Inferior parietal cortex (tissue), 1 donor: ENCODE measurements around the gene ATP9A.
"Not testable (repeated sequence)": the region's sequence is repeated elsewhere in the genome, so short reads cannot be mapped to it uniquely, and the experiment has no call there.

Source experiments
- DNase-seq: peaks from one replicate; pipeline ENCODE4 v3.0.0-alpha.2; 2016; ENCODE audit errors: extremely low spot score

The ATP9A gene

GRCh38 chr20:51767867-51768758 lies at the start of gene ATP9A:
Gene ATP9A, minus strand, starts transcription at chr20:51768390. Its CDS starts 21 bp downstream, at chr20:51768369.
- DNase-seq = no peak

- not testable (repeated sequence) for DNase-seq
Observed at GRCh38 chr20:51816856-51817255, 48.7 kb upstream of the ATP9A start.

GRCh38 chr20:51815383-51816076 lies 47.3 kb upstream of the ATP9A start:
- DNase-seq = no peak

- no peak for DNase-seq
Observed at GRCh38 chr20:51812861-51813260, 44.7 kb upstream of the ATP9A start.

- DNase-seq = no peak
Observed at GRCh38 chr20:51811514-51812128, 43.4 kb upstream of the ATP9A start.

GRCh38 chr20:51811042-51811355 lies 42.8 kb upstream of the ATP9A start:
- no peak for DNase-seq

GRCh38 chr20:51810155-51811041 lies 42.2 kb upstream of the ATP9A start:
- DNase-seq = no peak

GRCh38 chr20:51807720-51808250 lies 39.6 kb upstream of the ATP9A start:
- no peak for DNase-seq

- DNase-seq = no peak
Observed at GRCh38 chr20:51804754-51805153, 36.6 kb upstream of the ATP9A start.

GRCh38 chr20:51803148-51803854 lies 35.1 kb upstream of the ATP9A start:
- no peak for DNase-seq

GRCh38 chr20:51802170-51802751 lies 34.1 kb upstream of the ATP9A start, which contains the start of gene SALL4:
Gene SALL4, minus strand, starts transcription at chr20:51802521. Its CDS starts 113 bp downstream, at chr20:51802408.
- DNase-seq = no peak

- no peak for DNase-seq
Observed at GRCh38 chr20:51801823-51802123, 33.6 kb upstream of the ATP9A start.

GRCh38 chr20:51801122-51801822 lies 33.1 kb upstream of the ATP9A start:
- no peak for DNase-seq

- DNase-seq = no peak
Observed at GRCh38 chr20:51800872-51801121, 32.6 kb upstream of the ATP9A start.

- no peak for DNase-seq
Observed at GRCh38 chr20:51800060-51800871, 32.1 kb upstream of the ATP9A start.

- DNase-seq = no peak
Observed at GRCh38 chr20:51799401-51799860, 31.2 kb upstream of the ATP9A start.

- no peak for DNase-seq
Observed at GRCh38 chr20:51797357-51798025, 29.3 kb upstream of the ATP9A start.

- no peak for DNase-seq
Observed at GRCh38 chr20:51796340-51796739, 28.1 kb upstream of the ATP9A start.

- DNase-seq = no peak
Observed at GRCh38 chr20:51792960-51793359, 24.8 kb upstream of the ATP9A start.
